Suprapubic skin (tissue), 4 donors: Measurements from ENCODE around the gene DSCAML1.

ENCODE experiments used
- CTCF ChIP-seq, 2 donors: fragments of 200-600 bp in 1 of 2; fragments of 450-650 bp in 1 of 2; sonication (generic) in 1 of 2; IDR thresholded peaks; one replicate each; pipeline ENCODE4 v1.5.1; 2016 to 2019; ENCODE audit warnings: antibody characterized with exemption in 2 of 2, mild to moderate bottlenecking in 1 of 2, moderate library complexity in 1 of 2
- EP300 ChIP-seq: sonication (generic); formaldehyde crosslinking; IDR thresholded peaks from one replicate; pipeline ENCODE4 v1.6.1; 2017; ENCODE audit warnings: antibody characterized with exemption
- POLR2A ChIP-seq, 2 donors: fragments of 450-650 bp; IDR thresholded peaks; one replicate each; pipeline ENCODE4 v1.6.1; 2017; ENCODE audit warnings: antibody characterized with exemption in 2 of 2, mild to moderate bottlenecking in 2 of 2, moderate library complexity in 2 of 2
- POLR2AphosphoS5 ChIP-seq, 3 donors: sonication (generic); formaldehyde crosslinking; IDR thresholded peaks; one replicate each; pipeline ENCODE4 v1.6.1; 2017; ENCODE audit warnings: antibody characterized with exemption in 3 of 3

GRCh38 chr11:117606211-117606610, 190.8 kb downstream of the DSCAML1 start:
- TF ChIP-seq EP300 = no peak
- no peak for TF ChIP-seq CTCF (IDR thresholded peaks at IDR 0.05)
- no peak for TF ChIP-seq POLR2A (IDR thresholded peaks at IDR 0.05)
- TF ChIP-seq POLR2AphosphoS5 (IDR thresholded peaks at IDR 0.05) = no peak
